ENCODE measurements around the gene DLGAP1. TPM values are rescaled to one million over a fixed set of nuclear protein-coding genes. Genes with fewer than 3 reads are reported as not detected.

The DLGAP1 gene
- total and polyA plus RNA-seq, 2 experiments from 2014 or later = 3.1 to 6.5 TPM

DNA sequence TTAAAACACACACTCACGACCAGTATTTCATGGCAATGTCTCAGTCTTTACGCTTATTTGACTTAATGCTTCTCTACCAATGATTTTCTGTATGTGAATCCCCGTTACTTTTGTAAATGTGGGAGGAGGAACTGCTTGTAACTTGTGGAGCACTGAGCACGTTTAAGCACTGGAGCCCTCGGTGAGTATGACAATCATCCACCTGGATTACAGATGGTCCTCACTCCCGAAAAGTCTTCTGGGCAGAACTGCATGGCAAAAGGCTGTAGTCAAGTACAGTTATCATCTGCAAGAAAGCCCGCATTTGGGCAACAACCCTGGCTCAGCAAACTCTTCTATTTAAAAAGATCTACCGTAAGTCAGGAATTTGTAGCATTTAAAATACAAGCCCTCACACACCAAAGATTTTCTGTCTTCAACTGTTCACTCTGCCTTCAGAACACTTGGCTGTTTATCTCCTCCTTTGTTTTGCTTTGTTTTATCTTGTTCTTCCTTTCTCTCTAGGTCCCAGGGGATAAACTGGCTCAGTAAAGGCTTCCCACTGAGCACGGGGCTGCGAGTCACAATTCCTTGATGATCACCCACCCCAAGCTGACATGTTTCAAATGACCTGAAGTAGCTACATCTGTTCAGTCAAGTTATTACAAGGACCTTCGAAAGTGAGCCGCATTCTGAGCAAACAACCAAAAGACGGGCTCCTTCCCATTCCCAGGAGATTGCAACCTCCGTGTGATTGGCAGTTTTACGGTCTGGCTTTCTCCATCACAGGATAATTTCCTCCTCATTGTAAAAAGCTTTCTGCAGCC, 102.2 kb downstream of the DLGAP1 start:
- Histone ChIP-seq H3K4me2 (peak overlapping the region; percentile 67), H3K27me3 (peaks cover 20% of the 10 kb centered on the region), H3K9me3 (ENCODE audit: low read depth) (no peaks in the 10 kb centered on the region), H3K9me2 (replicated peaks; ENCODE audit: insufficient read depth) (no peaks in the 10 kb centered on the region), H3K36me3 (replicated peaks; ENCODE audit: insufficient read depth, low read depth) (no peaks in the 10 kb centered on the region), H3K4me1 (ENCODE audit: insufficient read depth) (peaks cover 10% of the 10 kb centered on the region), H3K79me2 (no peaks in the 10 kb centered on the region), H3K4me3 (no peak overlapping the region), H3K27ac (no peak overlapping the region), H2AFZ (no peak overlapping the region), H4K20me1 (ENCODE audit: insufficient read depth, poor library complexity, severe bottlenecking) (no peaks in the 10 kb centered on the region)
- peak; percentile 22 for DNase-seq (ENCODE audit: low spot score)
- 36% methylated on average over 15 of the region's 15 CpGs for WGBS (ENCODE audit: low lambda C conversion rate, missing lambda C conversion rate)
- TF ChIP-seq EZH2phosphoT487 (IDR thresholded peaks at IDR 0.05; ENCODE audit: low read depth, severe bottlenecking, unreplicated experiment) = no peak
- TF ChIP-seq EZH2 (IDR thresholded peaks at IDR 0.05; ENCODE audit: borderline replicate concordance) = no peak
- TF ChIP-seq, protein P1, sequence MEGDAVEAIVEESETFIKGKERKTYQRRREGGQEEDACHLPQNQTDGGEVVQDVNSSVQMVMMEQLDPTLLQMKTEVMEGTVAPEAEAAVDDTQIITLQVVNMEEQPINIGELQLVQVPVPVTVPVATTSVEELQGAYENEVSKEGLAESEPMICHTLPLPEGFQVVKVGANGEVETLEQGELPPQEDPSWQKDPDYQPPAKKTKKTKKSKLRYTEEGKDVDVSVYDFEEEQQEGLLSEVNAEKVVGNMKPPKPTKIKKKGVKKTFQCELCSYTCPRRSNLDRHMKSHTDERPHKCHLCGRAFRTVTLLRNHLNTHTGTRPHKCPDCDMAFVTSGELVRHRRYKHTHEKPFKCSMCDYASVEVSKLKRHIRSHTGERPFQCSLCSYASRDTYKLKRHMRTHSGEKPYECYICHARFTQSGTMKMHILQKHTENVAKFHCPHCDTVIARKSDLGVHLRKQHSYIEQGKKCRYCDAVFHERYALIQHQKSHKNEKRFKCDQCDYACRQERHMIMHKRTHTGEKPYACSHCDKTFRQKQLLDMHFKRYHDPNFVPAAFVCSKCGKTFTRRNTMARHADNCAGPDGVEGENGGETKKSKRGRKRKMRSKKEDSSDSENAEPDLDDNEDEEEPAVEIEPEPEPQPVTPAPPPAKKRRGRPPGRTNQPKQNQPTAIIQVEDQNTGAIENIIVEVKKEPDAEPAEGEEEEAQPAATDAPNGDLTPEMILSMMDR (IDR thresholded peaks at IDR 0.05; ENCODE audit: poor library complexity) = no peak

- 82% methylated on average over 2 of the region's 2 CpGs for WGBS (ENCODE audit: low lambda C conversion rate, missing lambda C conversion rate)
- DNase-seq (ENCODE audit: low spot score) = no peak
- TF ChIP-seq, protein P1 (IDR thresholded peaks at IDR 0.05; ENCODE audit: poor library complexity) = no peak
- no peak for TF ChIP-seq EZH2 (IDR thresholded peaks at IDR 0.05; ENCODE audit: borderline replicate concordance)
- no peak for TF ChIP-seq EZH2phosphoT487 (IDR thresholded peaks at IDR 0.05; ENCODE audit: low read depth, severe bottlenecking, unreplicated experiment)
Measured at GRCh38 chr18:4351005-4351404, 104.1 kb downstream of the DLGAP1 start.

GRCh38 chr18:4335386-4335785, 119.7 kb downstream of the DLGAP1 start:
- Histone ChIP-seq H3K79me2 (no peaks in the 10 kb centered on the region), H3K27ac (no peak overlapping the region), H3K4me3 (no peak overlapping the region), H2AFZ (no peak overlapping the region), H3K4me1 (ENCODE audit: insufficient read depth) (no peaks in the 10 kb centered on the region), H4K20me1 (ENCODE audit: insufficient read depth, poor library complexity, severe bottlenecking) (no peaks in the 10 kb centered on the region), H3K36me3 (replicated peaks; ENCODE audit: insufficient read depth, low read depth) (no peaks in the 10 kb centered on the region), H3K9me3 (ENCODE audit: low read depth) (no peaks in the 10 kb centered on the region), H3K9me2 (replicated peaks; ENCODE audit: insufficient read depth) (no peaks in the 10 kb centered on the region), H3K27me3 (no peaks in the 10 kb centered on the region), H3K4me2 (no peak overlapping the region)
- TF ChIP-seq EZH2phosphoT487 (IDR thresholded peaks at IDR 0.05; ENCODE audit: low read depth, severe bottlenecking, unreplicated experiment) (no peak), EZH2 (IDR thresholded peaks at IDR 0.05; ENCODE audit: borderline replicate concordance) (no peak)
- TF ChIP-seq, protein P1 (IDR thresholded peaks at IDR 0.05; ENCODE audit: poor library complexity) = no peak
- WGBS (ENCODE audit: low lambda C conversion rate, missing lambda C conversion rate) = 86% methylated on average over 1 of the region's 1 CpG
- no peak for DNase-seq (ENCODE audit: low spot score)

More at GRCh38 chr18:4351005-4351404, 104.1 kb downstream of the DLGAP1 start:
- H2AFZ ChIP-seq = no peak overlapping the region
- H3K4me3 ChIP-seq = no peak overlapping the region
- no peaks in the 10 kb centered on the region for H3K9me2 ChIP-seq (replicated peaks; ENCODE audit: insufficient read depth)
- H3K27me3 ChIP-seq = peaks cover 20% of the 10 kb centered on the region
- no peaks in the 10 kb centered on the region for H3K79me2 ChIP-seq
- H3K36me3 ChIP-seq (replicated peaks; ENCODE audit: insufficient read depth, low read depth) = no peaks in the 10 kb centered on the region
- H3K9me3 ChIP-seq (ENCODE audit: low read depth) = no peaks in the 10 kb centered on the region
- no peak overlapping the region for H3K27ac ChIP-seq
- no peak overlapping the region for H3K4me2 ChIP-seq
- H3K4me1 ChIP-seq (ENCODE audit: insufficient read depth) = peaks cover 10% of the 10 kb centered on the region
- no peaks in the 10 kb centered on the region for H4K20me1 ChIP-seq (ENCODE audit: insufficient read depth, poor library complexity, severe bottlenecking)
